Activated CD8-positive, alpha-beta memory T cell treated with anti-CD3 and anti-CD28 coated beads for 1 hour (primary cell): ENCODE data around the gene EMC6.

Experiments used
- DNase-seq, 2 donors: peaks; one replicate each; pipeline ENCODE4 v3.0.0-alpha.2; 2020; ENCODE audit warnings: low read depth in 1 of 2; ENCODE audit errors: extremely low read depth in 1 of 2

The EMC6 gene

DNA sequence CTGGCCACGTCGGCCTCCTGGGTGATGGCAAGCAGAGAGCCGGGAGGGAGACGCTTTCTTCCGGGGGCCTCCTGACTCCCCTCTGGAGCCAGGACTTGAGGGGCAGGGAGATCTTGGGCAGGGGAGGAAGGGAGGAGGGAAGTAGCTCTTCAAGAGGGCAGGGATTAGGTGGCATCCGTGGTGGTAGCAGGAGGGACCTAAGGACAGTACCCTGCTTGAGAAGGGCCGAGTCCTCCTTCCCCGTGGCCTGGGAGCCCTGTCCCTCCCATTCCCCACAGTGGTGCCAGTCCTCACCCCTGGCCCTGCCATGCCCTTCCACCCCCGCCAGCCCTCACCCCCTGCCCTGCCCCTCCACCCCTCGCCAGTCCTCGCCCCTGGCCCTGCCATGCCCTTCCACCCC, 12.8 kb upstream of the EMC6 start:
- no peak for DNase-seq

DNA sequence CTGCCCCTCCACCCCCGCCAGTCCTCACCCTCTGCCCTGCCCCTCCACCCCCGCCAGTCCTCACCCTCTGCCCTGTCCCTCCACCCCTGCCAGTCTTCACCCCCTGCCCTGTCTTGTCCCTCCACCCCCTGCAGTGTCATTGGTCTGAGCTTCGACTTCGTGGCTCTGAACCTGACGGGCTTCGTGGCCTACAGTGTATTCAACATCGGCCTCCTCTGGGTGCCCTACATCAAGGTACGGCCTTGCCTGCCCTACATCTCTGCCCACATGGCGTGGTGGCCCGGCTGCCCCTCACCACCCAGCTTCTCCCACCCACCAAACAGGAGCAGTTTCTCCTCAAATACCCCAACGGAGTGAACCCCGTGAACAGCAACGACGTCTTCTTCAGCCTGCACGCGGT, 12.3 kb upstream of the EMC6 start:
- DNase-seq, result no peak

GRCh38 chr17:3656755-3657587, 11.6 kb upstream of the EMC6 start:
- DNase-seq, result no peak

GRCh38 chr17:3657588-3657869, 11.1 kb upstream of the EMC6 start:
- DNase-seq, result no peak

DNA sequence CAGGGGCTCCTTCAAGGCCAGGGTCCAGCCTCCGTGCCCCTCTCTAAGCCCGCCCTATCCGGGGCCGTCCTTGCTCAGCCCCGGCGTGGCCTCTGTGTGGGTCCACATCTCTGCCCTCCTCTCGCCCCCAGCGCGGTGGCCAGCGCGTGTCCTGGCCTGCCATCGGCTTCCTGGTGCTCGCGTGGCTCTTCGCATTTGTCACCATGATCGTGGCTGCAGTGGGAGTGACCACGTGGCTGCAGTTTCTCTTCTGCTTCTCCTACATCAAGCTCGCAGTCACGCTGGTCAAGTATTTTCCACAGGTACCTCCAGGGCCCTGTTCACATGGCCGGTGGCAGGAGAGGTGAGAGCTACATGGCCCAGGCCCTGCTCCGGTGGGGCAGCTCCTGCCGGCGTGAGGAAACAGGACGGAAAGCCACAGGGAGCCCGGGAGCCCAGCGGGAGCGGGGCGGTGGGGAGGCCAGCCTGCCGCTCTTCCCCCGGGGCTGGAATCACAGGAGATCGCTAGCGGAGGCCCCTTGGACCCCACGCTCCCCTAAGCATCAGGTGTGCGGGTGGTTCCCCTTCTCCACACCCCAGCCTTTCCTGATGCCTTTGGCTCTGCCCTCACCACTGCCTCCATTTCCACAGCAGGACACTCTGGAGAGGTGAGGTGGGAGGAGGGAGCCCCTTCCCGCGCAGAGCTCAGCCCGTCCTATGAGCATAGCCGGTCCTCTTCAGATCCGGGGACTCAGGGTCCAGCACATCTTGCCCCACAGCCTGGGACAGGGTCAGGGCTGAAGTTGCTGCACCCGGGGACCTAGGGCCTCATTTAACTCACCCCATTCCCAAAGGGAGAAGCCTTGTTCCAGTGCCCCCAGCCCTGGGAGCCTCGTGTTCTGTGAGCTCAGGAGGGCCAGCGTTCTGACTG, 10.5 kb upstream of the EMC6 start:
- DNase-seq, result no peak

DNA sequence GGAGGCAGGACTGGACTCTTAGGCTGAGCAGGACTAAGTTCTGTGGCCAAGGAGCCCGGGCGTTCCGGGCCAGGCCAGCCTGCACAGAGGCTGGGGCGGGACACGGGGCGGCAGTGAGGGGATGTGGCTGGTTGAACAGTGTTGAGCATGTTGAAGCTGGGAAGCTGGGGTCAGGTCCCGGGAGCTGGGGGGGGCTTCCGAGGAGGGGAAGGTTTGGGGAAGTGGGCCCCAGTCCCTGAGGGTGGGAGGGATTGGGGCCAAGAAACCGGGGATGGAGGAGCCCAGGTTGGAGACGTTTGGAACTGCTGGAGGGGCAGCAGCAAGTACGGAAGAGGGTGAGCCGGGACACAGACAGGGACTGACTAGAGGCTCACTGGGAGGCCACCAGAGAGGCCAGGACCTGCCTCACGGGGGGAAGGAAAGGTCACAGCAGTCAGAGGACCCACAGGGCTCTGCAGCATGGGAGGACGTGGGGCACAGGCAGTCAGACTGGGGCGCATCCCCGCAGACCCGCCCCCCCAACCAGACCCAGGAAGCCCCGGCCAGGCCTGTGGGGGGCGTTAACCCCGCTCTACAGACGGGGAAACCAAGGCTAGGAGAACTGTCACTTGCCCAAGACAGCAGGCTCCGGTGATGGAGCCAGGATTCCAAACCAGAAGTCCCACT, 9.7 kb upstream of the EMC6 start:
- DNase-seq, result no peak

DNA sequence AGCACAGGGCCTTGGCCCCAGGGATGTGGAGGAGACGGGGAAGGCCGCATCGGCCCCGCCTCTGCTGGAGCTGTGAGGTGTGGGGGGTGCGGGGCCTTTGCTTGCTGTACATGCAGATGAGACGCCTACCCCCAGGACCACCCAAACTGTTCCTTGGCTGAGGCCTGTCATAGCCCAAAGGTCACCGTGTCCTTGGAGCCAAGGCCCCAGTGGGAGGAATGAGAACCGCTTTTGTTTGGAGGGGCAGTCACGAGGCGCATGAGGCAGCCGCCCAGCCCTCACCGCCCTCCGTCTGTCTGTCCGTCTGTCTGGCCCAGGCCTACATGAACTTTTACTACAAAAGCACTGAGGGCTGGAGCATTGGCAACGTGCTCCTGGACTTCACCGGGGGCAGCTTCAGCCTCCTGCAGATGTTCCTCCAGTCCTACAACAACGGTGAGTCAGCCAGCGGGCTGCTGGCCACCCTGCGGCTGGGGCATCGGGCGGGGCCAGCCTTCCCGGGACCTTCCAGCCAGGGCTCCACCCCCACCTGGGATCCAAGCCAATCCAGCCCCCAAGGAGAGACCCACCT, 9.0 kb upstream of the EMC6 start:
- no peak for DNase-seq

DNA sequence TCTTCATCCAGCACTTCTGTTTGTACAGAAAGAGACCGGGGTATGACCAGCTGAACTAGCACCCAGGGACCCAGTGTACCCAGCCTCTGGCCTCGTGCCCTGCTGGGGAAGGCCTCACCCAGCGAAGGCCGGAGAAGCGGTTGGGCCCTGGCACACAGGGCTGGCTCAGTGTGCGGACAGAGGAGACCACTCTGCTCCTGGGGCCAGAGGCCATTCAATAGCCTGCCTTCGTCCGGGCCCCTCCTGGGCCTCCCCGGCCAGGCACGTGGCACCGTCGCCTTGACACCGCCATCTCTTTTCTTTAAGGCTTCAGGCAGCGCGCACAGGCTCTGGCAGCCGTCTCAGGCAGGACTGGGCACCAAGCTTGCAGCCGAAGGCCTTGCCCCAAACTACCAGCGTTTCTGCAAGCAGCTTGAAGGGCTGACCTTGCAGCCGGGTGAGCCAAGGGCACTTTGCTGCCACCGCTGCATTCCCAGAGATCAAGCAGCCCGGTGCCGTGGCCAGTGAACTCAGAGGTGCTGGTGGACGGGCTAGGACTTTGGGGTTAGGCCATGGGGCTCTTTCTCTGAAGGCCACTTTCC, 8.2 kb upstream of the EMC6 start:
- no peak for DNase-seq

- DNase-seq, result no peak
Measured at GRCh38 chr17:3663102-3664011, 5.3 kb upstream of the EMC6 start.

DNA sequence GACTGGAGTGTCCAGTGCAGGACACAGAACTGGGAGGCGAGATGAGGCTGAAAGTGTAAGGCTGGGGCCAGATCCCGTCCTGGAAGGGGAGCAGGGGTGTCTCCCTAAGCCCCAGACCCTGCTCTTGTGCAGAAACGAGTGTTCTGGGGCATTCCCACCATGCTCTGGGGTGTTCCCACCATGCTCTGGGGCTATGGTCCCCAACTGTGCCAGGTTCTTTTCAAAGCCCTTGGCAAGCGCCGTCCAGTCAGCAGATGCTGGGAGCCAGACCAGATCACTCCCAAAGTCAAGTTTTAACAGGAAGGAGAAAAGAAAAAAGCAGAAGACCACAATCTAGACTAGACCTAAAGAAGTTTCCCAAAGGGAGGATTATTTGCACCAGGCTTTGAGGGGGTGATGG, 2.8 kb upstream of the EMC6 start:
- DNase-seq, result no peak

GRCh38 chr17:3666516-3666915, 2.1 kb upstream of the EMC6 start:
- no peak for DNase-seq

DNA sequence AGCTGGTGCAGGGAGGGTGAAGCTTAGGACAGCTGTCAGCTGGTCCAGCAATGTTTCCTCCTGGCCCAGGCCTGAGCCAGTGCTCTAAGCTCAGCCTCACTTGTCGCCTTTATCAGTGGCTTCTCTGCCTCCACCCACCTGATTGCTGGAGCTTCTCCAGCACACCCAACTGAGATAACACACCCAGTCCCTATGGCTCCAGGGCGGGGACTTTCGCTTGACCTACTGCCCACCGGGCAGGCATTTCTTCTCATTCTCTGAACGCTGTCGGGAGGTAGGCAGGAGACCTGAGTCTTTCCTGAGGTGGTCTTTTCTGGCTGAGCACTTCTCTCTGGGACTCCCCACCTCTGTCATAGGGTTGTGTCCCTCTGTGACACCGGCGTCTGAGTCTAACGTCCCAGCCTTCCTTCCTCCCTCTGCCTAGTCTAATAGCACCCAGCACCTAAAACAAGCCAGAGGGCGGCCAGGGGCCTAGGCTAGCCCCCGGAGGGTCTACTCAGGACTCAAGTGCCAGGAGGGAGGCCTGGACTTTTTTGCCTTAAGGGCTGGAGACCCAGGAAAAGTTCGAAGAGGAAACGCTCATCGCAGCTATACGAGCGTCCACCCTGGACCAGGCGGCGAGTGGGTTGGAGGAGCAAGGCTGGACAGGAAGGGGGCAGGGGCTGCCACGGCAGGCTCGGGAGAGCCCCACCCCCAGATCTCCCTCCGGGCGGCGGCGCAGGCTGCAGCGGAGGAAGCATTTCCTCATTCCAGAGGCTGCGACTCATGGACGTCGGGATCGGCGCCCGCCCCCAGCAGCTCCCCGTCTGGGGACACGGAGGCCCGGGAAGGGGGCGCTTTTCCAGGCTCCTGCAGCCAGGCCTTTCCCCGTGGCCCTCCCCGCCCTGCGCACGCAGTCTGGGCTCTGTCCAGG, 990 bp upstream of the EMC6 start:
- no peak for DNase-seq

- no peak for DNase-seq
Measured at GRCh38 chr17:3669085-3669347, 404 bp downstream of the EMC6 start.

DNA sequence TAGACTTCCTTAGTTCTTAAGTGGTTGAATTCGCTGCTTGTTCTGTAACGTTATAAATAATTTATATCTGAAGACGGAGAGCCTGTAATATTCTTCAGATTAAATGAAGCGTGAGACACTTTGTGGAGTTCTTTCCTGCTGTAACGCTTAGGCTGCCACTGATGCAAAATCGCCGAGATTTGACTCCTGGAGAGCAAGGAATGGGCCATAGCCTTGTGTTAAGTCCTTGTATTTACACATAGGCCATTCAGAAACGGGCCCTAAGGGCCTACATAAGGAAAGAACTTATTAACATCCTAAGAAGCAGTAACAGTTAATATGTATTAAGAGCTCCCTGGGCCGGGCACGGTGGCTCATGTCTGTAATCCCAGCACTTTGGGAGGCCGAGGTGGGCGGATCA, 936 bp downstream of the EMC6 start:
- DNase-seq, result no peak

DNA sequence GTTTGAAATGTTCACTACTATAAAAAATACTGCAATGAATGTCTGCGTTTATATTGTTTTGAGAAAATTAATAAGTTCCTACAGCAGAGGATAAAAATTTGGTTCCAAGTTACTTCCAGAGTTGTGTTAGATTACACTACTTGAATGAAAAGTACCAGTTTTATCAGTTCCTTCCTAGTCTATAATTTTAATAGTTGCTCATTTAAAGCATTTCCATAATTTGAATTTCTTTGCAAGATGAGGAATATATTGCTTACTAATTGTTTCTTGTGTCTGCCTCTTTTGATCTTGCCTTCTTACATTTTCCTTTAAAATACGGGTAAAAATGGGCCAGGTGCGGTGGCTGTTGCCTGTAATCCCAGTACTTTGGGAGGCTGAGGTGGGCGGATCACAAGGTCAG, 4.0 kb downstream of the EMC6 start:
- no peak for DNase-seq

- DNase-seq, result no peak
Measured at GRCh38 chr17:3675886-3676285, 7.3 kb downstream of the EMC6 start.

DNA sequence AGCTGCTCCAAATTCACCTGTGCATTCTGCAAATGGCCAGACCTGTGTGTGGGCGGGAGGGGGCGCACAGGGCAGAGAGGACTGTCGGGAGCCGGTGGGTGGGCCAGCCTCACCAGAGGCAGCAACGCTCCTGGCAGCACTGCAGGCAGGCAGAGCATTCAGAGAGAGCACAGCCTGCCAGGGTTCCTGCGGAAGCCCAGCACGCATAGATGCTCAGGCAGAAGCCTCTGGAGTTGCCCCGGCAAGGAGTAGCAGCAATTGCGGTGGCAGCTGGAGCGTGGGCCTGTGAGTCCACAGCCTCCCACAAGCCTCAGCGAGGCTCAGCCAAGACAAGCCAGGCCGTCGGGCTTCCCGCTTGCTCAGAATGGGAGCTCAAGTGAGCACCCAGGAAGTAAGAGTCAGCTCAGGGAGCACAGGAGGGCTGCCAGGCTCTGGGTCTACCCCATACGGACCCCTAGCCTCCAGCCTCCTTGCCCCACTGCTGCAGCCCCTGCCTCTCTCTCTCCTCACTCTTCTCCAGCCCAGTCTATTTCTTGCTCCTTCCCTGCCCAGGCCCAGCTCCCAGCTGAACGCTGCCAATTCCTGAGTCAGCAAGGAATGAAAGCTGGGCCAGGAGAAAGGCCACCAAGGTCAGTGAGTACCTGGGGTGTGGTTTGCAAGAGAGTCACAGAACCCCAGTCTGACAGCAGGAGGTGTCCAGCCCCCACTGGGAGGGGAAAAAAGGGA, 9.6 kb downstream of the EMC6 start:
- no peak for DNase-seq

DNA sequence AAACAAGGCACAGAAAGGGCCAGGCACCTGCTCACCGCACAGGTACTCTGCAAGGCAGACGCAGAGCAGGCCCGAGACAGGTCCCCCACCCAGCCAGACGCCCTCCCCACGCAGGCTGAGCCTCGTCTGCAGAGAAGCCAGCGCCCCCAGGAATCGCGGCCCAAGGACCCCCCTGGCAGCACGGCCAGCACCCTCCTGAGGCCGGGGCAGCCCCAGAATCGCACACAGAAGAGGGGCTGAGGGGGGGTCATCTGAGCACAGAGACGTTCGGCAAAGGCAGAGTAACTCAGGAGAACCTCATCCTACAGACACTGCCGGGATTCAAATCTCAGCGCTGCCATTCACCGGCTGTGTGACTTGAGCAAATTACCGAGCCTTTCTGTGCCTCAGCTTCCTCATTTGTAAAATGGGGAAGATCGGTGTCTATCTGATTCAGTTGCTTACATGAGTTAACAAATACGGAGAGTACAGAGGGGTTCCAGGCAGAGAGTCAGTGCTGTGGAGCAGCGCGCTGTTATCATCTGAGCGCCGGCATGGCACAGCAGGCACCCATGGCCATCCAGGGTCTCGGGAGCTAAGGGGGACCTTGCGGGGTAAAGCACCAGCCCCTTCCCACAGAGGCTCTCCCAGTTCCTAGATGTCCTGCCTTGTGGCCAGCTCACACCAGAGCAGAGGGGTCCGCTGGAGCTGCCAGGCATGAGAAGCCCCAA, 10.4 kb downstream of the EMC6 start:
- DNase-seq, result no peak
